ENCODE results near the gene ZBTB16.

GRCh38 chr11:114059984-114060391, 477 bp downstream of the ZBTB16 start:
- TF ChIP-seq CTCF (IDR thresholded peaks at IDR 0.05) (peak in 1 of 4 experiments; percentile 26), POLR2A (IDR thresholded peaks at IDR 0.05) (no peak), POLR2AphosphoS5 (IDR thresholded peaks at IDR 0.05) (no peak)

Data from sigmoid colon (tissue), 4 donors.